WTC11 (cell line): ENCODE measurements around the gene IL17RE. TPM values are rescaled to one million over a fixed set of nuclear protein-coding genes. Genes with fewer than 3 reads are reported as not detected.

Source experiments
- ATAC-seq: fragments of 200-7000 bp; cut with Tn5 transposase; 2 replicates; pipeline ENCODE4 v1.10.0; 2021; ENCODE audit warnings: mild to moderate bottlenecking, moderate library complexity
- CTCF ChIA-PET: fragments of 300-600 bp; sonication (Branson Sonifier 250); formaldehyde crosslinking; loops from one replicate; lab custom pipeline; 2021; ENCODE audit warnings: antibody characterized with exemption; lab: Charles Lee
- POLR2A ChIA-PET: fragments of 350-600 bp; sonication (Branson Sonifier 250); formaldehyde crosslinking; loops from one replicate; lab custom pipeline; 2021; ENCODE audit warnings: antibody characterized with exemption; lab: Charles Lee
- DNase-seq: peaks from one replicate; pipeline ENCODE4 v3.0.0; 2021; ENCODE audit warnings: low spot score
- H3K27ac Mint-ChIP-seq: 2 replicates; pipeline ENCODE4 v1.8.0; 2021; ENCODE audit warnings: mixed read lengths
- H3K27me3 Mint-ChIP-seq: 2 replicates; pipeline ENCODE4 v1.8.0; 2021; ENCODE audit warnings: low read depth, mild to moderate bottlenecking, moderate library complexity, mixed read lengths
- H3K36me3 Mint-ChIP-seq: 2 replicates; pipeline ENCODE4 v1.8.0; 2021; ENCODE audit warnings: mixed read lengths
- H3K4me1 Mint-ChIP-seq: 2 replicates; pipeline ENCODE4 v1.8.0; 2022; ENCODE audit warnings: mixed read lengths
- H3K4me3 Mint-ChIP-seq: 2 replicates; pipeline ENCODE4 v1.8.0; 2021; ENCODE audit warnings: mild to moderate bottlenecking, moderate library complexity, mixed read lengths
- H3K9me3 Mint-ChIP-seq: 2 replicates; pipeline ENCODE4 v1.8.0; 2021; ENCODE audit warnings: mixed read lengths
- CBFB ChIP-seq: sonication (generic); formaldehyde crosslinking; IDR thresholded peaks from 2 replicates; pipeline ENCODE4 v1.8.1; 2022; ENCODE audit warnings: mild to moderate bottlenecking, low read depth, missing genetic modification reagents
- E2F1 ChIP-seq: sonication (generic); formaldehyde crosslinking; IDR thresholded peaks from 2 replicates; pipeline ENCODE4 v1.8.0; 2022; ENCODE audit warnings: mild to moderate bottlenecking, missing genetic modification reagents
- ERG ChIP-seq: fragments of 250-450 bp; sonication (Bioruptor Pico); IDR thresholded peaks from 2 replicates; pipeline ENCODE4 v1.8.0; 2021; ENCODE audit warnings: mild to moderate bottlenecking
- FOXK1 ChIP-seq: sonication (generic); formaldehyde crosslinking; IDR thresholded peaks from 2 replicates; pipeline ENCODE4 v1.8.0; 2022; ENCODE audit warnings: mild to moderate bottlenecking, moderate library complexity, missing genetic modification reagents
- IRF2 ChIP-seq: sonication (generic); formaldehyde crosslinking; IDR thresholded peaks from 2 replicates; pipeline ENCODE4 v1.8.0; 2022; ENCODE audit warnings: low read depth, missing genetic modification reagents, borderline replicate concordance
- JAZF1 ChIP-seq: fragments of 250-450 bp; sonication (Bioruptor Pico); IDR thresholded peaks from 2 replicates; pipeline ENCODE4 v1.9.0; 2021; ENCODE audit warnings: moderate library complexity, mild to moderate bottlenecking, inconsistent platforms
- MAX ChIP-seq: sonication (generic); formaldehyde crosslinking; IDR thresholded peaks from 2 replicates; pipeline ENCODE4 v1.8.0; 2022; ENCODE audit warnings: mild to moderate bottlenecking, missing genetic modification reagents
- NR3C1 ChIP-seq: sonication (generic); formaldehyde crosslinking; conservative IDR thresholded peaks from 2 replicates; pipeline ENCODE4 v1.8.1; 2023; ENCODE audit warnings: low read depth, mild to moderate bottlenecking, missing genetic modification reagents
- RELA ChIP-seq: sonication (generic); formaldehyde crosslinking; IDR thresholded peaks from 2 replicates; pipeline ENCODE4 v1.8.1; 2022; ENCODE audit warnings: missing genetic modification reagents, mild to moderate bottlenecking, borderline replicate concordance
- RORB ChIP-seq: fragments of 250-450 bp; sonication (Bioruptor Pico); IDR thresholded peaks from 2 replicates; pipeline ENCODE4 v1.9.0; 2021; ENCODE audit warnings: mild to moderate bottlenecking
- SMAD3 ChIP-seq: sonication (generic); formaldehyde crosslinking; IDR thresholded peaks from 2 replicates; pipeline ENCODE4 v1.8.0; 2022; ENCODE audit warnings: missing genetic modification reagents, mild to moderate bottlenecking, borderline replicate concordance
- SMAD4 ChIP-seq: sonication (generic); formaldehyde crosslinking; IDR thresholded peaks from 2 replicates; pipeline ENCODE4 v1.8.0; 2022; ENCODE audit warnings: mild to moderate bottlenecking, missing genetic modification reagents
- SP1 ChIP-seq: sonication (generic); formaldehyde crosslinking; conservative IDR thresholded peaks from 2 replicates; pipeline ENCODE4 v1.8.1; 2022; ENCODE audit warnings: missing genetic modification reagents
- ZNF138 ChIP-seq: sonication (generic); formaldehyde crosslinking; conservative IDR thresholded peaks from 2 replicates; pipeline ENCODE4 v1.8.1; 2022; ENCODE audit warnings: mild to moderate bottlenecking, moderate library complexity, missing genetic modification reagents
- ZNF423 ChIP-seq: fragments of 250-450 bp; sonication (Bioruptor Pico); IDR thresholded peaks from 2 replicates; pipeline ENCODE4 v2.1.2; 2022; ENCODE audit warnings: mild to moderate bottlenecking, moderate library complexity
- ZNF532 ChIP-seq: fragments of 250-450 bp; sonication (Bioruptor Pico); IDR thresholded peaks from 2 replicates; pipeline ENCODE4 v1.9.0; 2021; ENCODE audit warnings: mild to moderate bottlenecking, borderline replicate concordance
- total RNA-seq: library from RNA; stranded (reverse); gene quantifications from 3 replicates; pipeline ENCODE4 v1.2.3, GENCODE V29; 2021
- TF ChIP-seq, protein P1 (sequence below): sonication (generic); formaldehyde crosslinking; IDR thresholded peaks from 2 replicates; pipeline ENCODE4 v1.8.1; 2023; ENCODE audit warnings: mild to moderate bottlenecking, moderate library complexity, missing genetic modification reagents
- TF ChIP-seq, protein P2 (sequence below): sonication (generic); formaldehyde crosslinking; IDR thresholded peaks from 2 replicates; pipeline ENCODE4 v1.8.1; 2023; ENCODE audit warnings: mild to moderate bottlenecking, missing genetic modification reagents
- TF ChIP-seq, protein P3 (sequence below): sonication (generic); formaldehyde crosslinking; conservative IDR thresholded peaks from 2 replicates; pipeline ENCODE4 v1.8.1; 2022; ENCODE audit warnings: mild to moderate bottlenecking, missing genetic modification reagents
- TF ChIP-seq, protein P4 (sequence below): sonication (generic); formaldehyde crosslinking; IDR thresholded peaks from 2 replicates; pipeline ENCODE4 v1.8.1; 2022; ENCODE audit warnings: low read depth, missing genetic modification reagents, borderline replicate concordance

Gene IL17RE
- total RNA-seq, 1 experiment from 2014 or later = 4.2 TPM

DNA sequence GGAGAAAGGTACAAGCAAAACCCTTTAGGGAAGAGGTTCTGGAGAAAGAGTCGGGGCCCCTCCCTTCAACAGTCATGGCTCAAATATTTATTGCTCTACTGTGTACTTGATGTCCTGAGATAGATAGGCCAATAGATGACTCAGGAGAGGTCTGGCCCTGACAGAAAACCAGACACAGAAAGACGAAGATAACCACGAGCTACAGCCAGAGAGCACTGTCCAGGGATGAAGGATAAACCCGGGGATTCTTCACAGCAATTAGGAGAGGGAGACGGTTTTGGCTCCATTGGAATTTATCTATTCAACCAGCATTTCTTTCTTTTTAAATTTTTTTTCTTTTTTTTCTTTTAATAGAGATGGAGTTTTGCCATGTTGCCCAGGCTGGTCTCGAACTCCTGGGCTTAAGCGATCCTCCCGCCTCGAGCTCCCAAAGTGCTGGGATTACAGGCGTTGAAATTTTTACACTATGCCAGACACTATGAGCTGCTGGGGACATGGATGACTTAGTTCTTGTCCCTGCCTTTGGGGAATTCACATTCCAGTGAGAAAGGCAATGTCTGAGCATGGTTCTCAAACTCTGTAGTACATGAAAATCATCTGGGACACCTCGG is 18.0 kb upstream of the IL17RE start:
- no peak for ATAC-seq
- no peak overlapping the region for H3K4me3 Mint-ChIP-seq
- H3K27ac Mint-ChIP-seq = no peak overlapping the region
- POLR2A ChIA-PET = no interaction called here
- DNase-seq = no peak
- H3K27me3 Mint-ChIP-seq = peaks cover 8% of the 10 kb centered on the region
- CTCF ChIA-PET = interaction anchor here (1.2 to 1.8 kb wide), 2 partner anchors 21 to 62 kb away, joined by 3 to 6 read pairs; no protein-coding TSS in a partner anchor
- no peaks in the 10 kb centered on the region for H3K36me3 Mint-ChIP-seq
- H3K9me3 Mint-ChIP-seq = no peaks in the 10 kb centered on the region
- TF ChIP-seq SP1 (CRISPR knock-in tag) = no peak
- no peak for TF ChIP-seq JAZF1 (CRISPR knock-in tag)
- TF ChIP-seq NR3C1 (CRISPR knock-in tag) = no peak
- TF ChIP-seq SMAD3 (CRISPR knock-in tag) = no peak
- no peak for TF ChIP-seq RORB (CRISPR knock-in tag)
- TF ChIP-seq, protein P1, sequence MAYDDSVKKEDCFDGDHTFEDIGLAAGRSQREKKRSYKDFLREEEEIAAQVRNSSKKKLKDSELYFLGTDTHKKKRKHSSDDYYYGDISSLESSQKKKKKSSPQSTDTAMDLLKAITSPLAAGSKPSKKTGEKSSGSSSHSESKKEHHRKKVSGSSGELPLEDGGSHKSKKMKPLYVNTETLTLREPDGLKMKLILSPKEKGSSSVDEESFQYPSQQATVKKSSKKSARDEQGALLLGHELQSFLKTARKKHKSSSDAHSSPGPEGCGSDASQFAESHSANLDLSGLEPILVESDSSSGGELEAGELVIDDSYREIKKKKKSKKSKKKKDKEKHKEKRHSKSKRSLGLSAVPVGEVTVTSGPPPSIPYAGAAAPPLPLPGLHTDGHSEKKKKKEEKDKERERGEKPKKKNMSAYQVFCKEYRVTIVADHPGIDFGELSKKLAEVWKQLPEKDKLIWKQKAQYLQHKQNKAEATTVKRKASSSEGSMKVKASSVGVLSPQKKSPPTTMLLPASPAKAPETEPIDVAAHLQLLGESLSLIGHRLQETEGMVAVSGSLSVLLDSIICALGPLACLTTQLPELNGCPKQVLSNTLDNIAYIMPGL (CRISPR knock-in tag) = no peak
- TF ChIP-seq ERG (CRISPR knock-in tag) = no peak
- TF ChIP-seq, protein P2, sequence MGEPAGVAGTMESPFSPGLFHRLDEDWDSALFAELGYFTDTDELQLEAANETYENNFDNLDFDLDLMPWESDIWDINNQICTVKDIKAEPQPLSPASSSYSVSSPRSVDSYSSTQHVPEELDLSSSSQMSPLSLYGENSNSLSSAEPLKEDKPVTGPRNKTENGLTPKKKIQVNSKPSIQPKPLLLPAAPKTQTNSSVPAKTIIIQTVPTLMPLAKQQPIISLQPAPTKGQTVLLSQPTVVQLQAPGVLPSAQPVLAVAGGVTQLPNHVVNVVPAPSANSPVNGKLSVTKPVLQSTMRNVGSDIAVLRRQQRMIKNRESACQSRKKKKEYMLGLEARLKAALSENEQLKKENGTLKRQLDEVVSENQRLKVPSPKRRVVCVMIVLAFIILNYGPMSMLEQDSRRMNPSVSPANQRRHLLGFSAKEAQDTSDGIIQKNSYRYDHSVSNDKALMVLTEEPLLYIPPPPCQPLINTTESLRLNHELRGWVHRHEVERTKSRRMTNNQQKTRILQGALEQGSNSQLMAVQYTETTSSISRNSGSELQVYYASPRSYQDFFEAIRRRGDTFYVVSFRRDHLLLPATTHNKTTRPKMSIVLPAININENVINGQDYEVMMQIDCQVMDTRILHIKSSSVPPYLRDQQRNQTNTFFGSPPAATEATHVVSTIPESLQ (CRISPR knock-in tag) = no peak
- no peak for TF ChIP-seq ZNF138
- TF ChIP-seq CBFB (CRISPR knock-in tag) = no peak
- TF ChIP-seq, protein P3, sequence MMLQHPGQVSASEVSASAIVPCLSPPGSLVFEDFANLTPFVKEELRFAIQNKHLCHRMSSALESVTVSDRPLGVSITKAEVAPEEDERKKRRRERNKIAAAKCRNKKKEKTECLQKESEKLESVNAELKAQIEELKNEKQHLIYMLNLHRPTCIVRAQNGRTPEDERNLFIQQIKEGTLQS (CRISPR knock-in tag) = no peak
- no peak for TF ChIP-seq IRF2 (CRISPR knock-in tag)
- TF ChIP-seq, protein P4, sequence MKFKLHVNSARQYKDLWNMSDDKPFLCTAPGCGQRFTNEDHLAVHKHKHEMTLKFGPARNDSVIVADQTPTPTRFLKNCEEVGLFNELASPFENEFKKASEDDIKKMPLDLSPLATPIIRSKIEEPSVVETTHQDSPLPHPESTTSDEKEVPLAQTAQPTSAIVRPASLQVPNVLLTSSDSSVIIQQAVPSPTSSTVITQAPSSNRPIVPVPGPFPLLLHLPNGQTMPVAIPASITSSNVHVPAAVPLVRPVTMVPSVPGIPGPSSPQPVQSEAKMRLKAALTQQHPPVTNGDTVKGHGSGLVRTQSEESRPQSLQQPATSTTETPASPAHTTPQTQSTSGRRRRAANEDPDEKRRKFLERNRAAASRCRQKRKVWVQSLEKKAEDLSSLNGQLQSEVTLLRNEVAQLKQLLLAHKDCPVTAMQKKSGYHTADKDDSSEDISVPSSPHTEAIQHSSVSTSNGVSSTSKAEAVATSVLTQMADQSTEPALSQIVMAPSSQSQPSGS (CRISPR knock-in tag) = no peak
- TF ChIP-seq SMAD4 (CRISPR knock-in tag) = no peak
- TF ChIP-seq RELA (CRISPR knock-in tag) = no peak
- no peak for TF ChIP-seq E2F1 (CRISPR knock-in tag)
- TF ChIP-seq ZNF532 = no peak
- TF ChIP-seq ZNF423 (CRISPR knock-in tag) = no peak
- TF ChIP-seq MAX = no peak
- TF ChIP-seq FOXK1 = no peak
- no peaks in the 10 kb centered on the region for H3K4me1 Mint-ChIP-seq
